AG09309 (cell line): ENCODE measurements around the gene IL5RA.

Experiments
- DNase-seq: peaks from one replicate; pipeline ENCODE4 v3.0.0-alpha.2; 2010; ENCODE audit warnings: low read depth
- H3K4me3 ChIP-seq: 2 replicates; pipeline ENCODE4 v1.5.1; 2011; ENCODE audit warnings: mild to moderate bottlenecking, low read depth, low read length, moderate library complexity; ENCODE audit not compliant: control insufficient read depth
- CTCF ChIP-seq: IDR thresholded peaks from 2 replicates; pipeline ENCODE4 v1.5.1; 2011; ENCODE audit warnings: mild to moderate bottlenecking, low read depth, low read length, inconsistent platforms; ENCODE audit not compliant: insufficient read depth, control insufficient read depth; ENCODE audit errors: missing control alignments

IL5RA gene

GRCh38 chr3:3109407-3110298, 521 bp downstream of the IL5RA start:
- no peak for DNase-seq
- H3K4me3 ChIP-seq, result no peak overlapping the region
- TF ChIP-seq CTCF, result no peak

- no peak for TF ChIP-seq CTCF
- DNase-seq, result no peak
Measured at GRCh38 chr3:3107858-3108257, 2.3 kb downstream of the IL5RA start.

GRCh38 chr3:3107181-3107580, 3.0 kb downstream of the IL5RA start:
- DNase-seq, result no peak

More at GRCh38 chr3:3107858-3108257, 2.3 kb downstream of the IL5RA start:
- H3K4me3 ChIP-seq, result no peak overlapping the region

GRCh38 chr3:3105815-3106214, 4.4 kb downstream of the IL5RA start:
- TF ChIP-seq CTCF, result no peak
- no peak for DNase-seq
- no peak overlapping the region for H3K4me3 ChIP-seq

More at GRCh38 chr3:3107181-3107580, 3.0 kb downstream of the IL5RA start:
- H3K4me3 ChIP-seq, result no peak overlapping the region
- no peak for TF ChIP-seq CTCF

GRCh38 chr3:3105246-3105645, 4.9 kb downstream of the IL5RA start:
- no peak for DNase-seq
- no peak for TF ChIP-seq CTCF
- H3K4me3 ChIP-seq, result no peak overlapping the region

- TF ChIP-seq CTCF, result no peak
- DNase-seq, result no peak
- no peak overlapping the region for H3K4me3 ChIP-seq
Measured at GRCh38 chr3:3102751-3103150, 7.4 kb downstream of the IL5RA start.
